ENCODE results near the gene IDI1.
"Not testable (repeated sequence)": the region's sequence is repeated elsewhere in the genome, so short reads cannot be mapped to it uniquely, and the experiment has no call there.

The IDI1 gene

GRCh38 chr10:1048732-1049424 is at the start of gene IDI1:
Gene IDI1, minus strand, starts transcription at chr10:1049119. Its CDS starts 116 bp downstream, at chr10:1049003.
- peak; percentile 95 for DNase-seq

GRCh38 chr10:1097436-1097835 is 48.5 kb upstream of the IDI1 start:
- no peak for DNase-seq

GRCh38 chr10:1096287-1096889 is 47.5 kb upstream of the IDI1 start:
- DNase-seq = no peak

GRCh38 chr10:1095498-1095897 is 46.6 kb upstream of the IDI1 start:
- DNase-seq = no peak

- DNase-seq = no peak
Measured at GRCh38 chr10:1094112-1095057, 45.5 kb upstream of the IDI1 start.

GRCh38 chr10:1093696-1094095 is 44.8 kb upstream of the IDI1 start:
- DNase-seq = no peak

GRCh38 chr10:1090696-1091095 is 41.8 kb upstream of the IDI1 start:
- DNase-seq = no peak

- no peak for DNase-seq
Measured at GRCh38 chr10:1089017-1089689, 40.2 kb upstream of the IDI1 start.

GRCh38 chr10:1086787-1087186 is 37.9 kb upstream of the IDI1 start:
- DNase-seq = no peak

GRCh38 chr10:1085258-1085657 is 36.3 kb upstream of the IDI1 start:
- no peak for DNase-seq

GRCh38 chr10:1084011-1084950 is 35.4 kb upstream of the IDI1 start:
- no peak for DNase-seq

- DNase-seq = no peak
Measured at GRCh38 chr10:1083581-1083980, 34.7 kb upstream of the IDI1 start.

GRCh38 chr10:1078668-1079067 is 29.7 kb upstream of the IDI1 start:
- no peak for DNase-seq

- DNase-seq = no peak
Measured at GRCh38 chr10:1074748-1075308, 25.9 kb upstream of the IDI1 start.

GRCh38 chr10:1074052-1074747 is 25.3 kb upstream of the IDI1 start:
- DNase-seq = no peak

- no peak for DNase-seq
Measured at GRCh38 chr10:1070919-1071318, 22.0 kb upstream of the IDI1 start.

- no peak for DNase-seq
Measured at GRCh38 chr10:1068380-1069361, 19.8 kb upstream of the IDI1 start.

GRCh38 chr10:1066734-1067133 is 17.8 kb upstream of the IDI1 start:
- DNase-seq = not testable (repeated sequence)

GRCh38 chr10:1064964-1065247 is 16.0 kb upstream of the IDI1 start:
- DNase-seq = no peak

All from activated CD4-positive, alpha-beta T cell treated with anti-CD3 and anti-CD28 coated beads for 1 hour (primary cell).